H9 (cell line): ENCODE results near the gene SEMA4D. TPM values are rescaled to one million over a fixed set of nuclear protein-coding genes. Genes with fewer than 3 reads are reported as not detected.

ENCODE experiments used
- DNase-seq: peaks from one replicate; pipeline ENCODE4 v3.0.0-alpha.2; 2017
- H2AFZ ChIP-seq: one replicate; pipeline ENCODE4 v1.6.1; 2013; ENCODE audit warnings: mild to moderate bottlenecking, low read length, control low read depth, moderate library complexity
- H2AK5ac ChIP-seq: 2 replicates; pipeline ENCODE4 v1.6.1; 2013; ENCODE audit warnings: low read length, control low read depth, mixed read lengths; ENCODE audit not compliant: insufficient read length
- H2BK120ac ChIP-seq: one replicate; pipeline ENCODE4 v1.6.1; 2013; ENCODE audit warnings: low read depth, mild to moderate bottlenecking, low read length, control low read depth, inconsistent platforms; ENCODE audit not compliant: poor library complexity, severe bottlenecking
- H2BK12ac ChIP-seq: 2 replicates; pipeline ENCODE4 v1.6.1; 2013; ENCODE audit warnings: low read length, control low read depth, mixed read lengths, low read depth; ENCODE audit not compliant: insufficient read length
- H2BK15ac ChIP-seq: 2 replicates; pipeline ENCODE4 v1.6.1; 2013; ENCODE audit warnings: low read depth, low read length, control low read depth
- H2BK20ac ChIP-seq: one replicate; pipeline ENCODE4 v1.6.1; 2013; ENCODE audit warnings: low read depth, mild to moderate bottlenecking, low read length, control low read depth, inconsistent platforms; ENCODE audit not compliant: poor library complexity, severe bottlenecking
- H2BK5ac ChIP-seq: 2 replicates; pipeline ENCODE4 v1.6.1; 2013; ENCODE audit warnings: low read length, control low read depth, mixed read lengths; ENCODE audit not compliant: insufficient read length
- H3K14ac ChIP-seq: 2 replicates; pipeline ENCODE4 v1.6.1; 2013; ENCODE audit warnings: low read length, control low read depth; ENCODE audit not compliant: insufficient read depth
- H3K18ac ChIP-seq: 2 replicates; pipeline ENCODE4 v1.6.1; 2013; ENCODE audit warnings: low read depth, mild to moderate bottlenecking, mixed read lengths, low read length, control low read depth; ENCODE audit not compliant: insufficient read length
- H3K23ac ChIP-seq: 2 replicates; pipeline ENCODE4 v1.6.1; 2013; ENCODE audit warnings: low read length, control low read depth, mixed read lengths, low read depth; ENCODE audit not compliant: insufficient read length
- H3K23me2 ChIP-seq: 2 replicates; pipeline ENCODE4 v1.6.1; 2013; ENCODE audit warnings: low read depth, mild to moderate bottlenecking, mixed read lengths, low read length, control low read depth; ENCODE audit not compliant: insufficient read length, poor library complexity, severe bottlenecking
- H3K27ac ChIP-seq: 2 replicates; pipeline ENCODE4 v1.5.1; 2013; ENCODE audit warnings: low read length, control low read depth, mixed read lengths, low read depth; ENCODE audit not compliant: insufficient read length
- H3K27me3 ChIP-seq: 2 replicates; pipeline ENCODE4 v1.6.1; 2013; ENCODE audit warnings: low read length, control low read depth, inconsistent platforms; ENCODE audit not compliant: insufficient read depth
- H3K4ac ChIP-seq: 2 replicates; pipeline ENCODE4 v1.6.1; 2013; ENCODE audit warnings: low read depth, mild to moderate bottlenecking, control low read depth, inconsistent platforms, low read length, moderate library complexity
- H3K4me1 ChIP-seq: 2 replicates; pipeline ENCODE4 v1.6.1; 2013; ENCODE audit warnings: low read length, control low read depth, inconsistent platforms; ENCODE audit not compliant: insufficient read depth
- H3K4me2 ChIP-seq: 2 replicates; pipeline ENCODE4 v1.6.1; 2013; ENCODE audit warnings: low read length, control low read depth, mixed read lengths; ENCODE audit not compliant: insufficient read length, insufficient read depth
- H3K56ac ChIP-seq: 2 replicates; pipeline ENCODE4 v1.6.1; 2013; ENCODE audit warnings: low read depth, mild to moderate bottlenecking, mixed read lengths, low read length, control low read depth; ENCODE audit not compliant: insufficient read length
- H3K79me1 ChIP-seq: 2 replicates; pipeline ENCODE4 v1.6.1; 2013; ENCODE audit warnings: low read depth, mild to moderate bottlenecking, moderate library complexity, low read length, control low read depth, inconsistent platforms; ENCODE audit not compliant: insufficient read depth, poor library complexity, severe bottlenecking
- H3K79me2 ChIP-seq: 2 replicates; pipeline ENCODE4 v1.6.1; 2013; ENCODE audit warnings: low read length, control low read depth, inconsistent platforms; ENCODE audit not compliant: insufficient read depth
- H3K9ac ChIP-seq: 2 replicates; pipeline ENCODE4 v1.6.1; 2013; ENCODE audit warnings: low read length, control low read depth, mixed read lengths; ENCODE audit not compliant: insufficient read length; ENCODE audit errors: extremely low read depth
- H3K9me3 ChIP-seq: one replicate; pipeline ENCODE4 v1.6.1; 2013; ENCODE audit warnings: low read depth, low read length, inconsistent platforms; ENCODE audit not compliant: control insufficient read depth
- H3T11ph ChIP-seq: one replicate; pipeline ENCODE4 v1.6.1; 2013; ENCODE audit warnings: mild to moderate bottlenecking, low read length, control low read depth, inconsistent platforms
- H4K20me1 ChIP-seq: one replicate; pipeline ENCODE4 v1.6.1; 2013; ENCODE audit not compliant: control insufficient read depth, insufficient read length, insufficient read depth
- H4K5ac ChIP-seq: 2 replicates; pipeline ENCODE4 v1.6.1; 2013; ENCODE audit warnings: low read depth, mild to moderate bottlenecking, mixed read lengths, low read length, control low read depth; ENCODE audit not compliant: insufficient read length
- H4K8ac ChIP-seq: replicated peaks from 2 replicates; pipeline ENCODE4 v1.6.1; 2013; ENCODE audit warnings: low read length, control low read depth, mixed read lengths, low read depth; ENCODE audit not compliant: insufficient read length
- H4K91ac ChIP-seq: 2 replicates; pipeline ENCODE4 v1.6.1; 2013; ENCODE audit warnings: low read depth, mild to moderate bottlenecking, moderate library complexity, mixed read lengths, low read length, control low read depth; ENCODE audit not compliant: insufficient read length
- H3K27ac Mint-ChIP-seq, 3 experiments: 2 replicates in 2 of 3; 3 replicates in 1 of 3; pipeline ENCODE4 v1.8.0; 2020 to 2021; ENCODE audit warnings: mixed read lengths in 3 of 3, mild to moderate bottlenecking in 1 of 3, moderate library complexity in 1 of 3
- H3K27me3 Mint-ChIP-seq: 2 replicates; pipeline ENCODE4 v1.8.0; 2021; ENCODE audit warnings: low read depth, mild to moderate bottlenecking, moderate library complexity, mixed read lengths
- H3K36me3 Mint-ChIP-seq, 3 experiments: 2 replicates in 2 of 3; 3 replicates in 1 of 3; pipeline ENCODE4 v1.8.0; 2020 to 2021; ENCODE audit warnings: low read depth in 3 of 3, mixed read lengths in 3 of 3; ENCODE audit not compliant: insufficient read depth in 1 of 3
- H3K4me1 Mint-ChIP-seq, 2 experiments: 2 replicates each; pipeline ENCODE4 v1.8.0; 2020; ENCODE audit warnings: mixed read lengths in 2 of 2
- H3K4me3 Mint-ChIP-seq, 2 experiments: 2 replicates in 1 of 2; 3 replicates in 1 of 2; pipeline ENCODE4 v1.8.0; 2020 to 2021; ENCODE audit warnings: mild to moderate bottlenecking in 2 of 2, mixed read lengths in 2 of 2, moderate library complexity in 1 of 2
- H3K9me3 Mint-ChIP-seq, 2 experiments: 2 replicates in 1 of 2; 3 replicates in 1 of 2; pipeline ENCODE4 v1.8.0; 2020; ENCODE audit warnings: mild to moderate bottlenecking in 2 of 2, mixed read lengths in 2 of 2, moderate library complexity in 1 of 2
- CTCF ChIP-seq: fragments of 200-600 bp; sonication (generic); conservative IDR thresholded peaks from 3 replicates; pipeline ENCODE4 v1.8.0; 2021; ENCODE audit warnings: antibody characterized with exemption, mild to moderate bottlenecking
- WGBS: extraction: QIAGEN DNeasy Blood & Tissue Kit; methylation state at CpG from one replicate; pipeline ENCODE4 v1.1.7; 2013; ENCODE audit warnings: missing lambda C conversion rate, low lambda C conversion rate, mixed read lengths; ENCODE audit not compliant: insufficient read length; ENCODE audit errors: extremely low coverage; 5-methylcytosine and 5-hydroxymethylcytosine counted together
- total RNA-seq: library from RNA; stranded (reverse); gene quantifications from 2 replicates; pipeline ENCODE4 v1.2.1, GENCODE V29; 2021

The SEMA4D gene
- total RNA-seq, 1 experiment from 2014 or later = 47.2 TPM

- Histone ChIP-seq H4K20me1 (no peaks in the 10 kb centered on the region), H4K8ac (no peak overlapping the region), H2BK120ac (no peak overlapping the region), H3K4me1 (no peaks in the 10 kb centered on the region), H2AK5ac (no peak overlapping the region), H2AFZ (no peak overlapping the region), H2BK12ac (no peak overlapping the region), H3K27ac (no peak overlapping the region), H3T11ph (no peak overlapping the region), H3K18ac (no peak overlapping the region), H3K56ac (no peak overlapping the region), H3K23ac (no peak overlapping the region), H3K9ac (no peak overlapping the region), H3K14ac (no peak overlapping the region), H3K9me3 (no peaks in the 10 kb centered on the region), H3K23me2 (no peaks in the 10 kb centered on the region), H3K27me3 (no peaks in the 10 kb centered on the region), H2BK5ac (no peak overlapping the region), H3K79me1 (no peaks in the 10 kb centered on the region), H3K4ac (no peak overlapping the region), H4K91ac (no peak overlapping the region), H2BK20ac (no peak overlapping the region), H4K5ac (no peak overlapping the region), H3K4me2 (no peak overlapping the region), H2BK15ac (no peak overlapping the region), H3K79me2 (peaks cover 5% of the 10 kb centered on the region; the same call in 1 of the 2 replicates)
- Mint-ChIP-seq H3K27ac (peak overlapping the region in 2 of 3 experiments; percentile 69 to 89; a peak in 4 of 7 replicates), H3K4me3 (no peak overlapping the region; a peak in 1 of 5 replicates), H3K4me1 (peaks cover 26 to 28% of the 10 kb centered on the region in 2 experiments), H3K36me3 (peaks cover 6 to 23% (median 13%) of the 10 kb centered on the region in 3 experiments; a peak in 6 of 7 replicates), H3K27me3 (no peaks in the 10 kb centered on the region), H3K9me3 (no peaks in the 10 kb centered on the region)
- no peak for DNase-seq
- no CpG with 5 or more reads among the region's 13 CpGs for WGBS
- no peak for TF ChIP-seq CTCF
These were observed 51.5 kb downstream of the SEMA4D start for GRCh38 chr9:89446261-89446960.
